ENCODE data around the gene NPM3.

DNA sequence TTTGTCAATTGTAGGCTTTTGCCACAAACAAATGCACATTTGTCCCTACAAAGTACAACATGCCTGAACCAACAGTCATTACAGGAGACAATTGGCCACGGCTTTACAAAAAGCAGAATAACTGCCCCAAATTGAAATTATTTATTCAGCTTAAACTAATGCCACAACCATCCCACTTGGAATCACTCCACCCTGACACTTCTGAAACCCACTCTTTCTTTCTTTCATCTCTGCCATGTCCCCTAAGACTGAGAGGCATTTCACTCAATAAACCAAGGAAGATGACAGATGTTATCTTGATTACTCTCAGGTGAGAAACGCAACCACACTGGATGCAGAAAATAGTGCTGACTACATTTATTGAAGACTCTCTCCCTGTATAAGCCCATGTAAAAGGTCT is 2.6 kb upstream of the NPM3 start:
- TF ChIP-seq JUND (IDR thresholded peaks at IDR 0.05; ENCODE audit: low read length) (no peak), TEAD4 (IDR thresholded peaks at IDR 0.05; ENCODE audit: low read depth, low read length) (no peak), POLR2A (IDR thresholded peaks at IDR 0.05; ENCODE audit: control extremely low read depth in 1 of 2, low read depth in 2 of 2, low read length in 2 of 2) (no peak), CEBPB (IDR thresholded peaks at IDR 0.05; ENCODE audit: low read depth, low read length) (no peak), BRCA1 (IDR thresholded peaks at IDR 0.05; ENCODE audit: low read depth, low read length) (no peak), EZH2 (IDR thresholded peaks at IDR 0.05; ENCODE audit: low read depth, low read length, severe bottlenecking) (no peak), EGR1 (IDR thresholded peaks at IDR 0.05; ENCODE audit: borderline replicate concordance, low read depth, low read length) (no peak), EP300 (IDR thresholded peaks at IDR 0.05; ENCODE audit: borderline replicate concordance in 1 of 2, low read depth in 2 of 2, low read length in 2 of 2) (no peak)
- TF ChIP-seq, protein P1, sequence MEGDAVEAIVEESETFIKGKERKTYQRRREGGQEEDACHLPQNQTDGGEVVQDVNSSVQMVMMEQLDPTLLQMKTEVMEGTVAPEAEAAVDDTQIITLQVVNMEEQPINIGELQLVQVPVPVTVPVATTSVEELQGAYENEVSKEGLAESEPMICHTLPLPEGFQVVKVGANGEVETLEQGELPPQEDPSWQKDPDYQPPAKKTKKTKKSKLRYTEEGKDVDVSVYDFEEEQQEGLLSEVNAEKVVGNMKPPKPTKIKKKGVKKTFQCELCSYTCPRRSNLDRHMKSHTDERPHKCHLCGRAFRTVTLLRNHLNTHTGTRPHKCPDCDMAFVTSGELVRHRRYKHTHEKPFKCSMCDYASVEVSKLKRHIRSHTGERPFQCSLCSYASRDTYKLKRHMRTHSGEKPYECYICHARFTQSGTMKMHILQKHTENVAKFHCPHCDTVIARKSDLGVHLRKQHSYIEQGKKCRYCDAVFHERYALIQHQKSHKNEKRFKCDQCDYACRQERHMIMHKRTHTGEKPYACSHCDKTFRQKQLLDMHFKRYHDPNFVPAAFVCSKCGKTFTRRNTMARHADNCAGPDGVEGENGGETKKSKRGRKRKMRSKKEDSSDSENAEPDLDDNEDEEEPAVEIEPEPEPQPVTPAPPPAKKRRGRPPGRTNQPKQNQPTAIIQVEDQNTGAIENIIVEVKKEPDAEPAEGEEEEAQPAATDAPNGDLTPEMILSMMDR (IDR thresholded peaks at IDR 0.05; ENCODE audit: control extremely low read depth in 1 of 3, insufficient read depth in 1 of 3, low read depth in 1 of 3, low read length in 3 of 3): no peak

Data from H1 (cell line).